ENCODE data around the gene ZNF408.
A peak's percentile ranks its signal among the peaks of the same experiment; 100 is the strongest.

Gene ZNF408

GRCh38 chr11:46676436-46677158 is 24.2 kb upstream of the ZNF408 start:
- no peak for DNase-seq

DNA sequence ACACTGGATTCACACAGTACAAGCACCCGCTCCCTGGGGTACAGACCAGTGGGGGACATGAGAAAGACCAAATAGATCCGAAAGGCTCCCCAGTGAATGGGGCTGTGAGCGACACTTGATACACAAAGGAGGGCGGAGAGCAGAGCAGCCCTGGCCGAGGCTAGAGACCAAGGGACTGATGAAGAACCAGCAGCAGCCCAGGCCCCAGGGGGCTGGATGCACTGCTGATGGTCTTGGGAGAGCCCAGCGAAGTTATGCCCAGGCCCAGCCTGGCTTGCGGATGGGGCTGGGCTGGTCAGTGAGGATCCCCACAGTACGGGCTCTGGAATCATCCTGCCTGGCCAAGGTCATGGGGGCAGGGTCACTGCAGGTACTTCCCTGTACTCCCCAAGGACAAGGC is 23.7 kb upstream of the ZNF408 start:
- DNase-seq = no peak

GRCh38 chr11:46677991-46678740 is 22.7 kb upstream of the ZNF408 start:
- no peak for DNase-seq

GRCh38 chr11:46678741-46679130 is 22.1 kb upstream of the ZNF408 start:
- no peak for DNase-seq

DNA sequence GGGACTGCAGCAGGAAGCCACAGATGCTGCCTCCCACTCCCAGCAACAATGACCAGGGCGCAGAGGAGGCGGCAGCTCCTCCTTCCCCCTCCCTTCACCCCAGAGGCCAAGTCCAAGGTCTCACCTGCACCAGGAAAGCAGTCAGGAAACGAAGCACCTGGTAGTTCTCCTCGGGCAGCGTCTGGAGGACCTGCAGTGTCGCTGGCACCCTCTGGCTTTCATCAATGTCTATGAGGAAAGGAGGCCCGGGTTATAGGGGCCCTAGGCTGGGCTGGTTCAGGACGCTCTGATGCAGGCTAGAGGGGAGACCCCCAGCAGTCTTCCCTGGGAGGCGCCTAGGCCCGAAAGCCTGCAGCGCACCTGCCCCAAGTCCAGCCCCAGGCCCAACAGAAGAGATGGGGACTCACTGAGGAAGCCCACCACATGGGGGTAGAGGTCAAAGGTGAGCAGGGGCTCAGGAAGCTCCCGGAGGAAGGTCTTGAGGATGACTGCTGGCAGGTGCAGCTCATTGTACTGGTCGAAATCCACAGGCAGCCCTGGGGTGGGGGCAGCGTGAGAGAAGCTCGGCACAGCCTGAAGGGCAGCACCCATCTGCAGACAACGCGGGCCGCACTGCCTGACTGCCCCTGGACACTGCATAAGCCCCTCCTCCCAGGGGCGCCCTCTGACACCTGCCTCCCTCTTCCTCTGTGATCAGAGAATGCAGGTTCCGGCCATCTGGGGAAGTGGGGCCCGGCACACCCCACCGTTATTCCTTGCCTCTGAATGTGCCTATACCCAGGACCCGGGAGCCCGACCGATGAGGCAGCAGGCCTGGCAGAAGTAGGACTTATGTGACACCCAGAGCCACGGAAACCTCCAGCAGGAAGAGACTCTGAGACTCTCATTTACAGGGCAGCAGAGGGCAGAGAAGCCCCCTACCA is 21.3 kb upstream of the ZNF408 start:
- no peak for DNase-seq

DNA sequence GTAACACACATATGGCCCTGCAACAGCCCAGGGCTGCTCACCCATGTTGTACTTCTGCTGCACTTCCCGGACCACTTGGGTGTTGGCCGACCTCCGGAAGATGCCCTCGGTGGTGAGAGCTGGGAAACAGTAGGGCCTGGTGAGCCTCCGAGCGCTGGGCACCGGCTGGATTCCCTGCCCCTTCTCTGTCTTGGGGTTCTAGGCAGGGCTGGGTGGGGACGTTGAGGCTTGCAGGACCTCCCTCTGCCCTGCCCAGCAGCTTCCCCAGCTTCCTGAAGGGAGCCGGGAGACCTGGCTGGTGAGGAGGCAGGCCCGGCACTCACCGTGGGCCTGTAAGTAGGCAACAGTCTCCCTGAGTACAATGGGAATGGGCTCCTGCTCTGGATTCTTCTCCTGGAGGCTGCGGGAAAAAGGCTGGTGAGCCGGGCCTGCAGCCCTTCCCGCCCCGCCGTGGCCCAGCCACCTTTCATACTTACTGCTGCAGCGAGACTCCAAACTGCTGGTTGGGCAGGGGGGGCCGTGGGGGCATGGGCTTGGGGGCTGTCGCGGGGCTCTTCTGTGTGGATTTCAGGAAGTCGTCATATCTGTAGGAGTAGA is 20.6 kb upstream of the ZNF408 start:
- no peak for DNase-seq

DNA sequence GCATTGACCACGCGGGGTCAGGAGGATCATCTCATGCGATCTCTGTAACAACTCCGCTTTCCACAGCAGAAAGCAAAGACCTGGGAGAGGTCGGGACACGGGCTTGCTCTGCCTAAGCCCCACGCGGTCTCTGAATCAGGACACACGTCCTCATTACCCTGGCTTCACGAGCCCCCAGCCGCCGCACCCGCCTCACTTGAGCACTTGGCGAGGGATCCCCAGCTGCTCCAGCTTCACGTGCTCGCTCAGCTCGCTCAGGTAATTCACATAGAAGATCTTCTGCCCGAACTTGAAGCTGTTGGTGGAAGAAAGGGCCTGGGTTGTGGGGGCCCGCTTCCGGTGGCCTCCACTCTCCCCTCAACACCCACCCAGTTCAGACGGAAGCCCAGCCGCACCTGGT is 20.0 kb upstream of the ZNF408 start:
- DNase-seq = no peak

GRCh38 chr11:46681814-46682213 is 19.0 kb upstream of the ZNF408 start:
- no peak for DNase-seq

- DNase-seq = no peak
These were observed 17.8 kb upstream of the ZNF408 start for GRCh38 chr11:46682773-46683752.

DNA sequence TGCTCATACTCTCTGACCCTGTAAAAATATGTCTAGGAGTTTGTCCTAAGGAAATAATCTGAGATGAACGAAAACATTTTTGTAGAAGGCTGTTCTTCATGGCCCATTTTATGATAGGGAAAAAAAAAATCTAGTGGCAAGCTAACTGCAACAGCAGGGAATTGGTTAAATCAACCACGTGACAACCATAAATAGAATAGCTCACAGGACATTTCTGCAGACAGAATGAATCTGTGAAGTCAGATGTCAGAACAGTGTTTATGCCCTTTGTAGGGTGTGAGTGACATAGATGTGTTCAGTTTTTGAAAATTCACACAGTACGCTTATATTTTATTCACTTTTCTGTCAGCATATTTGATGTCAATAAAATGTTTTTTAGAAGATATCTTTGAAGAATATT is 16.5 kb upstream of the ZNF408 start:
- no peak for DNase-seq

GRCh38 chr11:46686886-46687795 is 13.7 kb upstream of the ZNF408 start:
- peak; percentile 87 for DNase-seq

- DNase-seq = no peak
These were observed 10.1 kb upstream of the ZNF408 start for GRCh38 chr11:46690702-46691101.

- DNase-seq = no peak
These were observed 8.4 kb upstream of the ZNF408 start for GRCh38 chr11:46692450-46692849.

DNA sequence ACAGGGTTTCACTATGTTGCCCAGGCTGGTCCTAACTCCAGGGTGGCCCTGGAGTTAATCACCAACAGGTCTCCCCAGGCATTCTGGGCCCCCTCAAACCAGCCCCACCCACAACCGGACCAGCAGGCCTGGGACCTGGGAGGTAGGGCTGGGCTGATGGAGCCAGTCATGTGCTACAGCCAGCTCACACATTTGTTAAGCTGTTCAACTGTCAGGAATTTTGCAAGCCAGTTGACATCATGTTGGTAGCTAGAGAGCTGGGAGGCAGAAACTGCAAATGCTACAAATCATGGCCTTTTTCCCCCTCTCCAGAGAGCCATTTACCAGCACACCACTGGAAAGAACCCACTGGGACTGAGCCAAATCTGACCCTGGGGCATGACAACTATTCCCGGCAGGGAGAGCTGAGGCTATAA is 7.2 kb upstream of the ZNF408 start:
- no peak for DNase-seq

DNA sequence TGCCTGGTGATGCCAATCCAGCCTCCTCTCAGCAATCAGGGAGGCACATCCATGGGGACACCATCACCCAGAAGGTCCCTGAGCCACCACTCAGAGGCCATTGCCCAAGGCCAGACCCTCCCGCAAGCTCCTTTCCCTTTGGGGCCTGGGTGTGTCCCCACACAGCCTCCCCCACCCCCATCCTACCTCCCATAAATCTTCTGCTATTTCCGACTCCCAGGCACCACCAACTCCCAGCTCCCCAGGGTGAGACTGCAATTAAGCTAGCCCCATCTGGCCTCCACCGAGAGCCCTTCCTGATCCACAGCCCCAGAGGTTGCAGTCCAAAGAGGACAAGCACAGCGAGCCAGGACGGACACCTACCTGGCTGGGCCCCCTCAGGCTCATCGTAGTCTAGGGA is 6.8 kb upstream of the ZNF408 start:
- DNase-seq = no peak

DNA sequence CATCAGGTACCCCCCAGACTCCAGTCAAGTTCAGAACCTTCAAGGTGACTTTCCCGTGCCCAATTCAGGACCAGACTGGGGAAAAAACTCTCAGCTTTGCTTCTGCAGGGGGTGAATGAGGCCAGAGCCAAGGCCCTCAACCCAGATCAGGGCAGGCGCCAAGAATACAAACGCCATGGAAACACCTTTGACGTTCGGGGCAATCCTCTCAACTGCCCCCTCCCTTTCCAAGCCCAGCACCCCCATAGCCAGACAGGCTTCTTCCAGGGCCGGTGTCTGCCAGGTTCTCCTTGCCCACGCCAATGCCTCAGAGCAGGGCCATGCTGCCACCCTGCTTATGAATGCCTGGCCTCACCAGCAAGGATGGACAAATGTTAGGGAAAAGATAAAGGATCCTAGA is 6.2 kb upstream of the ZNF408 start:
- DNase-seq = no peak

GRCh38 chr11:46695345-46696211 is 5.3 kb upstream of the ZNF408 start:
- no peak for DNase-seq

DNA sequence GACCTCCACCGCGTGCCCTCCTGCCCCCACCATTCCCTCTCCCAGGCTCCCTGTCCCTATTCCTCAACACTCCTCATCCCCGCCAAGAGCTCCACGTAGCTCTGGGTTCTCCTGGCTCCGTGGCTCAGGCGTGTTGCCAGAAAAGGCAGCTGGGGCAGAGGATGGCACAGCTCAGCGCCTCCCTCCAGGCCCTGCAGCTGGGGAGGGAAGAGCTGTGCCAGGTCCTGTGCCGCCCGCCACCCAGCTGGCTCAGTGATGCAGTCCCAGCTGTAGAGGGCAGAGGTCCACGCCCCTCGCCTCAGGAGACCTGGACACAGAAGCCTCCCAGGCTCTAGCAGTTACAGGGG is 4.6 kb upstream of the ZNF408 start:
- peak; percentile 79 for DNase-seq

- peak; percentile 30 for DNase-seq
These were observed 3.5 kb upstream of the ZNF408 start for GRCh38 chr11:46697303-46697702.

DNA sequence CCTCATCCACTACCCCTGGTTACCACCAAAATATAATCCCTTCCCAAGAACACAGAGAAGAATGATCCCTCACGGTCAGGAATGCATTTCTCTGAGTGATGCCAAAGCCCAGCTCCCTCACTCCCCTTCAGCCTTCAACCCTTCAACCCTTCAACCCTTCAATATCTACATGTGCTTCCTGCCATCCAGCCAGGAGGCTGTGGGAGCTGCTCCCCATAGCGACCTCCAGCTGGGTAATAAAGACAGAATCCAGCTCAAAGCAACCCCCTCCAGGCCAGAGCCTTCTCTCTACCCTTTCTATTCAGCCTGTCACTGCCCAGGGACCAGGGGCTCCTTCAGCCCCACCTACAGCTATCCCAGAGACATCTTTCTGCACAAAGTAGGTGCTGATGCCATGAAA is 3.1 kb upstream of the ZNF408 start:
- no peak for DNase-seq

All from NCI-H2029 (cell line).